Bronchial epithelial cell (primary cell): ENCODE measurements around the gene GAK. TPM values are rescaled to one million over a fixed set of nuclear protein-coding genes. Genes with fewer than 3 reads are reported as not detected.

Experiments used
- DNase-seq: peaks from one replicate; pipeline ENCODE4 v3.0.0-alpha.2; 2010; ENCODE audit warnings: low read depth
- FAIRE-seq: peaks from 2 replicates; lab custom pipeline; 2011; peaks lifted over from hg19 to GRCh38; lab: Jason Lieb, UNC
- H3K27me3 ChIP-seq: 2 replicates; pipeline ENCODE4 v1.5.1; 2011; ENCODE audit warnings: low read length; ENCODE audit not compliant: control insufficient read depth, insufficient read depth
- H3K36me3 ChIP-seq: 2 replicates; pipeline ENCODE4 v1.5.1; 2011; ENCODE audit warnings: low read length; ENCODE audit not compliant: control insufficient read depth, insufficient read depth
- H3K4me3 ChIP-seq: 2 replicates; pipeline ENCODE4 v1.5.1; 2011; ENCODE audit warnings: mild to moderate bottlenecking, low read depth, low read length, control low read depth
- CTCF ChIP-seq: IDR thresholded peaks from 2 replicates; pipeline ENCODE4 v1.5.1; 2011; ENCODE audit warnings: mild to moderate bottlenecking, moderate library complexity, low read length, control low read depth, inconsistent platforms; ENCODE audit not compliant: insufficient read depth, severe bottlenecking
- total RNA-seq: library from RNA; depleted of rRNA; stranded (reverse); fragments of >200 nt; gene quantifications from 2 replicates; pipeline ENCODE4 v1.2.1, GENCODE V29; 2014

Gene GAK
- total RNA-seq, 1 donor from 2014 or later, result 52.9 TPM

DNA sequence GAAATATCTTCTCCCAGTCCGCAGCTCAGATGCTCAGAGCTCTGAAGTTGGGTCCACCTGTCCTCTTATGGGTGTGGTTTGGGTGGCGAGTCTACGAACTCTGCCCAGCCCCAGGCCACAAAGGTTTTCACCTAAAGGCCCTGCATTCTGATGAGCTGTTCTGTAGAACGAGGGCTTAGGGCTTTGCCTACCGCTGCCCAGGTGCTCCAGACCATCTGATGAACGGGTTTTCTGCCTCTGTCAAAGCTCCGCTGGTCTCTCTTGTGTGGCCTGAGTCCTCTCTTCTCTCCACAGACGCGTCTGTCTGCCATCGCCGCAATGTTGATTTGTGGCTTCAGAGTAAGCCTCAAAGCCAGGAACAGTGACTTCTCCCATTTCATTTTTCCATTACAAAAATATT lies 77.8 kb downstream of the GAK start:
- Histone ChIP-seq H3K4me3 (no peak overlapping the region), H3K36me3 (peaks cover 18% of the 10 kb centered on the region), H3K27me3 (no peaks in the 10 kb centered on the region)
- TF ChIP-seq CTCF, result no peak
- DNase-seq (no peak), FAIRE-seq (no peak)

- peaks cover 15% of the 10 kb centered on the region for H3K36me3 ChIP-seq
- no peaks in the 10 kb centered on the region for H3K27me3 ChIP-seq
- no peak for FAIRE-seq
- H3K4me3 ChIP-seq, result no peak overlapping the region
- DNase-seq, result no peak
- no peak for TF ChIP-seq CTCF
Measured at GRCh38 chr4:853416-853781, 78.7 kb downstream of the GAK start.

DNA sequence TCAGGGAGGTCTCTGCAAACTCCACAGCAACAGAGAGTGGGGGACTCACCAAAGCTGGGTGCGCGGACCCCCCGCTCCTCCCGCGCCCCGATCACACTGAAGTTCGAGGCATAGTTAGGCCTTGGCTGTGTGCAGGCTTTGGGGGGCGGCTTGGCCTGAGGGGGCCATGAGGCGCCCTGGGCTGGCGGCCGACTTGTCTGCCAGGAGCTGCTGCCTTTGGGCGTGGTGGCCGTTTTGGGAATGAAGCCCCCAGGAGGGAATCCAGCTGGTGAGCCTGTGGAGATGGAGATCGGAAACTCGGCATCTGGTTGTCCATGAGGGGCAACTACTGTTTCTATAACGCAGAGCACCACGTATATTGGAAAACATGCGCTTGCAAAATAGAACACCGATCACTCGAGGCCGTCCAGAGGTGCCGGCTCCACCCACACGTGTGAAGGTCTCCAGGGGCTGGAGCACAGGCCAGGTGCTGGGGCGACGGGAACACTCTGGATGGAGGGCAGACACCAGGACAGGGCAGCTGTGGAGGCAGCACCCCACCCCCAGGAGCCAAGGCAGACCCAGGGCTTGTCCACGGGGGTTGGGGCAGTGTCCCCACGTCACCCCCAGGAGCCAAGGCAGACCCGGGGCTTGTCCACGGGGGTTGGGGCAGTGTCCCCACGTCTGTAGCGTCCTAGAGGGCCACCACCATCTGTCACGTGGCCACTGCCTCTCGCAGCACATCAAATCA lies 80.2 kb downstream of the GAK start:
- no peak for DNase-seq
- H3K27me3 ChIP-seq, result no peaks in the 10 kb centered on the region
- no peak for TF ChIP-seq CTCF
- H3K36me3 ChIP-seq, result peaks cover 10% of the 10 kb centered on the region
- FAIRE-seq, result no peak
- no peak overlapping the region for H3K4me3 ChIP-seq

DNA sequence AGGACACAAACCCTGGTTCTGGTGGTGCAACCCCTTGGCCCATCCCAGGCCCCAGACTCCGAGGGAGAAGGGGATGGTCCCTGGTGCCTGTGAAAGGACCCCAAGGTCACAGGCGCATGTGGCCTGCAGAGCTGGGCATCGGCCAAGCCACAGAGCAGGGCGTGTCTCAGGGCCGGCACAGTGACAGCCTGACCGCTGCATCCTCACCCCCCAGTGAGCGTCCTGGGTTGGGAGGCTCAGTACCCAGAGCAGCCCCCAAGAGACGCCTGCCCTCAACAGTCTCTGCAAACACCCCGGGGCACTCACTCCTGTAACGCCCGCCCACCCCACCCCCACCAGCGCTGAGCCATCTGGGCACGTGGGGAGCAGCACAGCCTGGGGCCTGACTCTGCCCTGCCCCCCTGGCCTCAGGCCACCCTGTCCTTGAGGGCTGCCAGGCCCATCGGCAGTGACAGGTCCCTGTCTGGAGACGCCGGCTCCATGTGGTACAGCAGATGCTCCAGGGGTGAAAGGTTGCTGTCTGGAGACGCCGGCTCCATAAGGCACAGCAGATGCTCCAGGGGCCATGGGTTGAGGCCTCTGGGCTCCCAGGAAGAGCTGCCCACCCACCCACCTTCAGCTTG lies 81.7 kb downstream of the GAK start:
- no peaks in the 10 kb centered on the region for H3K27me3 ChIP-seq
- FAIRE-seq (no peak), DNase-seq (no peak)
- peaks cover 10% of the 10 kb centered on the region for H3K36me3 ChIP-seq
- no peak overlapping the region for H3K4me3 ChIP-seq
- TF ChIP-seq CTCF, result no peak

DNA sequence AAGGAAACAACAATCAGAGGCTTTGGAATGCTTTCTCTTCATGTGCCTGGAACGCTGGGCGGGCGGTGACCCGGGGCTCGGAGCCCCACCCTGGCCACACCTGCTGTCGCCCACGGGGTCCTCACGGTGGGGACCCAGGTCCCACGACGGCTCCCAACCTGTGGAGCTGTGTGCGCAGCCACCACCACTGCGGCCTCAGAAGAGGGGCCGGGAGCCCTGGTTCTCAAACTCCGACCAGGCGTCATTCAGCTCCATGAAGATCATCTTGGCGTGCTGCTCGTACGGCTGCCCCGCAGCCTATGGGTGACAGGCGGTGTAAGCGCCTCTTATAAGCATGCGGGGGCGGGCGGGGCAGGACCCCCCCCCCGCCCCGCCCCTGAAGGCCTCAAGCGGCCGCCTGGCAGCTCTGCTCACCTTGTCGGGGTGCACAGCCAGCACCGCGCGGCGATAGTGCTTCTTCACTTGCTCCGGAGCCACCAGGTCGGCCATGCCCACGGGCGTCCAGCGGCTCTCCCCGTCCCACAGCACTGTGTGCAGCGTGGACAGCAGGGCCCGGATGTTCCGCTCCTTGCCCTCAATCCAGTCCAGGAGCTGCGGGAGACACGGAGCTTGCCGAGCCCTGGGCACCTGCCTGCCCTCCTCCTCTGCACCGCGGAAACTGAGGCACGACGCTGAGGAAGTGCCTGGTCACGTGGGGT lies 82.5 kb downstream of the GAK start:
- FAIRE-seq (no peak), DNase-seq (no peak)
- peaks cover 10% of the 10 kb centered on the region for H3K36me3 ChIP-seq
- H3K27me3 ChIP-seq, result no peaks in the 10 kb centered on the region
- H3K4me3 ChIP-seq, result no peak overlapping the region
- no peak for TF ChIP-seq CTCF
